KMS-11 (cell line): ENCODE data around the gene ITGBL1.

Experiments used
- H2AFZ ChIP-seq: fragments of 200-600 bp; sonication (generic); 2 replicates; pipeline ENCODE4 v1.6.1; 2016; ENCODE audit warnings: antibody characterized with exemption, mixed run types, low read depth
- H3K27ac ChIP-seq: fragments of 200-600 bp; sonication (generic); 2 replicates; pipeline ENCODE4 v1.6.1; 2016; ENCODE audit warnings: mild to moderate bottlenecking, mixed run types
- H3K27me3 ChIP-seq: fragments of 200-600 bp; sonication (generic); 2 replicates; pipeline ENCODE4 v1.6.1; 2017; ENCODE audit warnings: mild to moderate bottlenecking, low read depth, mixed run types, moderate library complexity; ENCODE audit not compliant: insufficient read depth
- H3K36me3 ChIP-seq: fragments of 200-600 bp; sonication (generic); 2 replicates; pipeline ENCODE4 v1.6.1; 2017; ENCODE audit warnings: mild to moderate bottlenecking, mixed run types; ENCODE audit not compliant: insufficient read depth
- H3K4me1 ChIP-seq: fragments of 200-600 bp; sonication (generic); 2 replicates; pipeline ENCODE4 v1.6.1; 2016; ENCODE audit warnings: mild to moderate bottlenecking, low read depth, mixed run types; ENCODE audit not compliant: poor library complexity, severe bottlenecking
- H3K4me2 ChIP-seq: fragments of 200-600 bp; sonication (generic); 2 replicates; pipeline ENCODE4 v1.7.0; 2016; ENCODE audit warnings: mild to moderate bottlenecking, mixed run types
- H3K4me3 ChIP-seq: fragments of 200-600 bp; sonication (generic); IDR thresholded peaks from 2 replicates; pipeline ENCODE4 v1.6.1; 2017; ENCODE audit warnings: low read depth, low read length, mixed read lengths; ENCODE audit not compliant: insufficient read depth
- H3K79me2 ChIP-seq: fragments of 200-600 bp; sonication (generic); 2 replicates; pipeline ENCODE4 v1.6.1; 2016; ENCODE audit warnings: low read depth, mixed run types; ENCODE audit not compliant: insufficient read depth
- H3K9ac ChIP-seq: fragments of 200-600 bp; sonication (generic); 2 replicates; pipeline ENCODE4 v1.6.1; 2016; ENCODE audit warnings: mild to moderate bottlenecking, mixed run types
- H4K20me1 ChIP-seq: fragments of 200-600 bp; sonication (generic); 2 replicates; pipeline ENCODE4 v1.6.1; 2016; ENCODE audit warnings: mild to moderate bottlenecking, mixed run types; ENCODE audit not compliant: insufficient read depth
- CTCF ChIP-seq: fragments of 200-600 bp; sonication (generic); conservative IDR thresholded peaks from 2 replicates; pipeline ENCODE4 v1.6.1; 2017; ENCODE audit warnings: low read depth, mild to moderate bottlenecking, antibody characterized with exemption, low read length, moderate library complexity, mixed read lengths

ITGBL1 gene

GRCh38 chr13:101661839-101662238 is 209.4 kb downstream of the ITGBL1 start:
- Histone ChIP-seq H3K4me3 (no peak overlapping the region), H2AFZ (no peak overlapping the region), H3K79me2 (no peaks in the 10 kb centered on the region), H3K4me2 (no peak overlapping the region), H3K36me3 (no peaks in the 10 kb centered on the region), H3K9ac (no peak overlapping the region), H3K4me1 (no peaks in the 10 kb centered on the region), H4K20me1 (no peaks in the 10 kb centered on the region), H3K27ac (no peak overlapping the region), H3K27me3 (no peaks in the 10 kb centered on the region)
- TF ChIP-seq CTCF: no peak

- Histone ChIP-seq H3K4me3 (no peak overlapping the region), H2AFZ (no peak overlapping the region)
- TF ChIP-seq CTCF: no peak
Measured at GRCh38 chr13:101673360-101674105, 221.1 kb downstream of the ITGBL1 start.

GRCh38 chr13:101681834-101682233 is 229.4 kb downstream of the ITGBL1 start:
- H3K27ac ChIP-seq: no peak overlapping the region
- H4K20me1 ChIP-seq: no peaks in the 10 kb centered on the region
- no peaks in the 10 kb centered on the region for H3K79me2 ChIP-seq

More at GRCh38 chr13:101673360-101674105, 221.1 kb downstream of the ITGBL1 start:
- Histone ChIP-seq H3K27ac (no peak overlapping the region), H3K79me2 (no peaks in the 10 kb centered on the region), H3K4me2 (no peak overlapping the region), H3K36me3 (no peaks in the 10 kb centered on the region), H4K20me1 (no peaks in the 10 kb centered on the region), H3K27me3 (no peaks in the 10 kb centered on the region), H3K9ac (no peak overlapping the region), H3K4me1 (no peaks in the 10 kb centered on the region)

GRCh38 chr13:101686003-101686402 is 233.5 kb downstream of the ITGBL1 start:
- no peak overlapping the region for H2AFZ ChIP-seq
- no peak overlapping the region for H3K4me3 ChIP-seq
- H3K27me3 ChIP-seq: no peaks in the 10 kb centered on the region
- TF ChIP-seq CTCF: no peak
- no peaks in the 10 kb centered on the region for H3K4me1 ChIP-seq
- H3K27ac ChIP-seq: no peak overlapping the region
- H3K36me3 ChIP-seq: no peaks in the 10 kb centered on the region
- no peaks in the 10 kb centered on the region for H3K79me2 ChIP-seq
- H3K9ac ChIP-seq: no peak overlapping the region
- H3K4me2 ChIP-seq: no peak overlapping the region
- H4K20me1 ChIP-seq: no peaks in the 10 kb centered on the region

More at GRCh38 chr13:101681834-101682233, 229.4 kb downstream of the ITGBL1 start:
- no peaks in the 10 kb centered on the region for H3K4me1 ChIP-seq
- H3K4me3 ChIP-seq: no peak overlapping the region
- H3K9ac ChIP-seq: no peak overlapping the region
- no peaks in the 10 kb centered on the region for H3K27me3 ChIP-seq
- no peak for TF ChIP-seq CTCF
- no peak overlapping the region for H3K4me2 ChIP-seq
- no peak overlapping the region for H2AFZ ChIP-seq
- no peaks in the 10 kb centered on the region for H3K36me3 ChIP-seq
